NCI-H2227 (cell line): Measurements from ENCODE around the gene UQCRC1.

Experiments used
- DNase-seq: peaks from one replicate; lab custom pipeline; 2025; ENCODE audit not compliant: unreplicated experiment; lab: John Stamatoyannopoulos, UW

Gene UQCRC1

GRCh38 chr3:48573973-48574585 is 35.4 kb downstream of the UQCRC1 start:
- DNase-seq = no peak

DNA sequence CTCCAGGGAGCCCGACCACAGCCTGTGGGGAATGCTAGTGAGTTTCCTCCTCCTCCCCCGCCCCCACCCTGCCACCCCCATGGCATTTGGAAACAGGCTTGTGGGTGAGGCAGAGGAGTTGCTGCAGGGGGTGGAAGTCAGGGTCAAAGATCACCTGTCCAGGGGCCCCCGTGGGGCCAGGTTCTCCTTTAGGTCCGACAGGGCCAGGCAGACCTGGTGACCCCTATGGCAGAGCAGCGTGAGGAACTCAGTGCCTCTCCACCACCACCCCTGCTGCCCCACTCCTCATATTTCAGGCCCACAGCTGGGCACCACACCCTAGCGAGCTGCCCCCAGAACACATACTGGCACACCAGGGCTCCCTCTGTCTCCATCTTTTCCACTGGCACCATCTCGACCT is 36.9 kb downstream of the UQCRC1 start:
- DNase-seq = no peak

- DNase-seq = no peak
These were observed 37.5 kb downstream of the UQCRC1 start for GRCh38 chr3:48571938-48572337.

- DNase-seq = no peak
These were observed 39.5 kb downstream of the UQCRC1 start for GRCh38 chr3:48569808-48570450.

DNA sequence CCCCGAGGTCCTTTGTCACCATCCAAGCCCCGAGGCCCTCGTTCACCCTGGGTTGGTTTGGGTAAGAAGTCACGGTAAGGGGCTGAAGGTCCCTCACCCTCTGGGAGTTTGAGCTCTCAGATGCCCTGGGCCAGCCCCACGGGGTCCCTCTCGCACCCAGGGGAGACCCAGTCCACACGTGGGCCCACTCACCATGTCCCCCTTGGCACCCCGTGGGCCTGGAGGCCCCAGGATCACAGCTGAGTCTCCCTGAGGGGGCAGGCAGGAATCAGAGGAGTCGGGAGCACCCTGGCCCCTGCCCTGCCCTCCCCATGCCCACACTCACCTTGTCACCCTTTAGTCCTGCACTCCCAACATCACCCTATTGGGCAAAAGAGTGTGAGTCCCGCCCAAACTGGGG is 40.0 kb downstream of the UQCRC1 start:
- DNase-seq = no peak

DNA sequence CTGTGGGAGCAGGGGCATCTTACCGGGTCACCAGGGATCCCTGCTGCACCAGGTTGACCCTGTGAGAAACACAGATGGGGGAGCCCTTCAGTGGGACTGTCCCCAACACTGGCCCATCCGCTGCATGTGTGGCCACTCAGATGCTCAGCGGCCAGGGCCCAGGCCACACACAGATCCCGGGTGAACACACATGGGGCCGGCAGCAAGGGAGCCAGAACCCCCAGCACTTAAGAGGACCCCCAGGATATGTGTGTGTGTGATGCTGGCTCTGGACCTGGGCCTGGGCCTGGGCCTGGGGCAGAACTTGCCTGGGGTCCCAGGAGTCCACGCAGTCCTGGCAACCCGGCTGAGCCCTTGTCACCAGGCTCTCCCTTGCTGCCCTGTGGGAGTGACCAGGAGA is 41.0 kb downstream of the UQCRC1 start:
- DNase-seq = no peak

- no peak for DNase-seq
These were observed 41.9 kb downstream of the UQCRC1 start for GRCh38 chr3:48567500-48567899.

DNA sequence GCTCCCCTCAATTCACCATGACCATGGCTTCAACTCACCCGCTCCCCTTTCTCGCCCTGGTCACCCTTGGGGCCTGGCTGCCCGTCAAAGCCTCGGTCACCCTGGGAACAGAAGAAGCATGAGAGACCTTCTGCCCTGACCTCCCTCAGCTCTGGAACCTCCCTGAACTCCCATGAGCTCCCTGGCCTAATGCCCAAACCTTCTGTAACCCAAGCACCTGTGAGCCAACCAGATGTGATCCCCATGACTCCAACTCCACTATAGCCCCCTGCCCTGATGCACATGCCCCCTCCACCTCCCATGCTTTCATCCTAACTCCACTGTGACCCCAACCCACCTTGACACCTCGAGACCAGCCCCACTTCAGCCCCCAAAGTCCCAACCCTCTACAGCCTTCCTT is 42.4 kb downstream of the UQCRC1 start:
- DNase-seq = no peak

DNA sequence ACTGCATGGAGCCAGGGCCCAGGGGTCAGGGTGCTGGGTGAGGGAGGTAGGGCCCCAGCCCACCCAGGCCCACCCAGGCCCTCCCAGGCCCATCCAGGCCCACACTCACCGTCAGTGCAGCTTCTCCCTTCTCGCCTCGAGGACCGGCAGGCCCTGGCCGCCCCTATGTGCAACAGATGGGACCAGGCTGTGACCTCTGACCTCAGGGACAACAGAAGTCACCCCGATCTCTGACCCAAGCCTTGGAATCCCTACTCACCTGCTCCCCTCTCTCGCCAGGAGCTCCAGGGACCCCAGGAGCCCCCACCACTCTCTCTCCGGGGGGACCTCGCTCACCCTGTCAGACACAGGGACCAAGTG is 43.1 kb downstream of the UQCRC1 start:
- no peak for DNase-seq

- DNase-seq = no peak
These were observed 43.6 kb downstream of the UQCRC1 start for GRCh38 chr3:48565591-48566400.

GRCh38 chr3:48565186-48565585 is 44.3 kb downstream of the UQCRC1 start:
- DNase-seq = no peak

- DNase-seq = no peak
These were observed 44.8 kb downstream of the UQCRC1 start for GRCh38 chr3:48564667-48565066.

GRCh38 chr3:48564022-48564421 is 45.4 kb downstream of the UQCRC1 start:
- no peak for DNase-seq

GRCh38 chr3:48563382-48563918 is 46.0 kb downstream of the UQCRC1 start, which contains the start of gene UCN2:
UCN2 (minus strand) TSS chr3:48563781; CDS start chr3:48563124, 657 bp downstream.
- DNase-seq = no peak

- no peak for DNase-seq
These were observed 46.9 kb downstream of the UQCRC1 start for GRCh38 chr3:48562367-48563095.

GRCh38 chr3:48561045-48561736 is 48.3 kb downstream of the UQCRC1 start:
- DNase-seq = peak; percentile 67

DNA sequence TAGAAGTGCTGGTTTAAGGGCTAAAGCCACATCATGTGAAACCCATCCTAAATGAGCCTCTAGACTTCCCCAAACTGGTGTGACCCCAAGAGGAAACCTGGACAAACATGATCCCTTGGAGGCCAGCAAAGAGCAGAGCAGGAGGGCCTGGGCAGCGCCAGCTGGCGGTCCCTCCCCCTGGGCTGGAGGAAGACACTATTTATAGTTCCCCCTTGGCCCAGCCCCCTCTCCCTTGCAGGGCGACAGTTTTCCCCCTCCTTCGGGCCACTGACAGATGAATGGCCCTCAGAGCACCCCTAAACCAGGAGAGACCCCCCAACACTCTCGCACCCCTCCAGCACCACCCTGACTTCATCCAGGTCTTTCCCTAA is 48.8 kb downstream of the UQCRC1 start:
- no peak for DNase-seq

DNA sequence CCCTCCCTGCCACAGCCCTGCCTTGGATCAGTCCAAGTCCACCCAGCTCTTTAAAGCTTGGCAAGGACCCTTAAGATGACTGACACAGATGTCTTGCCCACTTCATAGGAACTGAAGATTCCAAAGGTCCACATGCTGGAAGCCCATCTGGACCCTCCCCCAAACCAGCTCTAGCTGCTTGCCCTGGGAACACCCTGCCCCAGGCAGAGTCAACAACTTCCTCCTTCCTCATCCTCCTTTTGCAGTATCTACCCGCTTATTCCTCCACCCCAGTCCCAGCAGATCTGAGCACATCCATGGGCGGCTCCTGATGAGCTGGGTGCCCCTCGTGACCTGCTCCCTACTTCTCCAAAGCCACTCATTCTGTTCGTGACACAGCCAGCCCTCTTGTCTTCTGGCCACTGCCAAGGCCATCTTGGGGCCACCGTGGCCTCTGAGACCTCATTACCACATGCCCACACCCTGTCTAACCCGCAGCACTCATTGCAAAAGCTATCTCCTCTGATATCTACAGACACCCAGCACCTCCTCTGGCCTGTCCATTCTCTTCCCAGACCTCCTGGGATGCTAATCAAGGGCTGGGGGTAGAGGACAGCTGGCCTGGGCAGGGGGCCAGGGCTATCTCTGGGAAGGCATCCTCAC is 50.8 kb downstream of the UQCRC1 start:
- DNase-seq = no peak

DNA sequence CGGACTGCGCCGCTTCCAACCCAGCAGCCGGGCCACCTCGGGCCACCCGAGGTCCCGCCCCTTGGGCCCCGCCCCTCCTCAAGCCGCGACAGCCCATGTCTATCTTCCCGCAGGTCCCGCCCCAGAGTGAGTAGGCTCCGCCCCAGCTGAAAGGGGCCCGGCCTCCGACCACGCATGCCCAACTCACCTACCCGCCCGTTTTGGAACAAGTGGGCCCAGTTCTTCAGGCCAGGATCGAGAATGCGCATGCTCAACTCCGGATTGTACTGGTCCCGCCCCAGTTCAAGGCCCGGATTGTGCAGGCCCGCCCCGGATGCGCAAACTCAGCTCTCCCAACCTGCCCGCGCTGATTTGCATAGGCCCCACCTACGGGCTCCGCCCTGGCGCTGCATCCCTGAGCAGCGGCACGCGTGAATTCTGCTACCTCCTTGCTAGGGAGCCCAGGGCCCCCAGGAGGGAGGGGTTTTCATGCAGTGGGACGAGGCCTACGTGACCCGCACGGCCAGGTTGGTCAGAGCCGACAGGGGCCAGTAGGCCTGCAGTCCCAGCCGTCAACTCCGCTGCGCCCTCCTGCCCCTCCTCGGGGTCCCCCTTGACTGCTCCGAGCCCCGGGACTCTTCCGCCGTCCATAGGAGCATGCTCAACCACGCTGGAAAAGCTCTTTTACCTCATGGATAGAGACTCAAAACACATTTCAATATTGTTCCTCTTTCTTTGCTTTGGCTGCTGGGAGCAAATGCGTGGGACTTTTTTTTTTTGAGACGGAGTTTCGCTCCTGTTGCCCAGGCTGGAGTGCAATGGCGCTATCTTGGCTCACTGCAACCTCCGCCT is 52.4 kb downstream of the UQCRC1 start, which contains the start of gene PFKFB4:
Gene PFKFB4 (minus strand): TSS at position 8 of the 831 bp plus-strand sequence. CDS start 26 bp downstream, outside the sequence.
- peak; percentile 97 for DNase-seq
